GM19395 (cell line): ENCODE results near the gene PA2G4.
"Not testable (repeated sequence)": the region's sequence is repeated elsewhere in the genome, so short reads cannot be mapped to it uniquely, and the experiment has no call there.

Experiments
- ATAC-seq: cut with Tn5 transposase; IDR thresholded peaks from one replicate; pipeline ENCODE4 v1.9.1; 2021; ENCODE audit warnings: mild to moderate bottlenecking, moderate library complexity; ENCODE audit not compliant: unreplicated experiment

Gene PA2G4

DNA sequence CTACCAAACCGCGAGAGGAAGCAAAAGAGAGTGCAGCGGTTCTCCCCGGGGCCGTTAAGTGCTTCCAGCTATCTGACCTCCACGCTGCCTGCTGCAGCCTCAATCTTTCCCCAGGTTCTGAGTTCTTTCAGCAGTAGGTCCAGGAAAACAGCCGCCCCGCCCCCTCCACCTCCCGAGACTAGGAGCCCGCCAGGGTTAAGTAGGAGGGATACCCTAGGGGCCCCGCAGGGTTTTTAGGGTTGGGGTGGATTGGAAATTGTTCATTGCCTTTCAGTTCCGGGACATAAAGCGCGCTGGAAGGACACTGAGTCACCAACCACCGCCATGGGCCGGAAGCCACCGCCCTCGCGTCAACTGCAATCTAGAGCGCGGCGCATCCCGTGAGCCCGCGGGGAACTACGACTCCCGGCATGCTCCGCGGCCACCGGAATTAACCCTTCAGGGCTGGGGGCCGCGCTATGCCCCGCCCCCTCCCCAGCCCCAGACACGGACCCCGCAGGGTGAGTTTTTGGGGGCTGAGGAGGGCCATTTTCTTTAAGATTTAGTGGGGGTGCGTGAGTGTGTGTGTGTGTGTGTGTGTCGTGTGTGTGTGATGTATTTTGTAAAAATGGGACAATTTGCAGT lies 47.9 kb downstream of the PA2G4 start, which contains the start of gene MYL6B:
MYL6B (plus strand) TSS at position 456 of the 624 bp plus-strand sequence. CDS start 1,332 bp downstream, outside the sequence.
- ATAC-seq: peak; percentile 73

- ATAC-seq: no peak
These were observed 48.7 kb downstream of the PA2G4 start for GRCh38 chr12:56152756-56153677.

DNA sequence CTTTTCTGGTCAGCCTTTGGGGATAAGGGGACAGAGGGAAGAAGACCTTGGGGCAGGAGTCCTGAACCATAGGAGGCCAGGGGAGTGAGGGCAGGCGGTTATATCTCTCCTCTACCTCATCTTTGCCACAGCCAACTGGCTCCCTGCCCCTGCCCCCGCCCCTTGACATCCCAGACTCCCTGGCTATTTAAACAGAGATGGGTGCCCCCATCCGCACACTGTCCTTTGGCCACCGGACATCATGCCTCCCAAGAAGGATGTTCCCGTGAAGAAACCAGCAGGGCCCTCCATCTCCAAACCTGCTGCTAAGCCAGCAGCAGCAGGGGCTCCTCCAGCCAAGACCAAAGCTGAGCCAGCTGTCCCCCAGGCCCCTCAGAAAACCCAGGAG lies 49.3 kb downstream of the PA2G4 start:
- no peak for ATAC-seq

DNA sequence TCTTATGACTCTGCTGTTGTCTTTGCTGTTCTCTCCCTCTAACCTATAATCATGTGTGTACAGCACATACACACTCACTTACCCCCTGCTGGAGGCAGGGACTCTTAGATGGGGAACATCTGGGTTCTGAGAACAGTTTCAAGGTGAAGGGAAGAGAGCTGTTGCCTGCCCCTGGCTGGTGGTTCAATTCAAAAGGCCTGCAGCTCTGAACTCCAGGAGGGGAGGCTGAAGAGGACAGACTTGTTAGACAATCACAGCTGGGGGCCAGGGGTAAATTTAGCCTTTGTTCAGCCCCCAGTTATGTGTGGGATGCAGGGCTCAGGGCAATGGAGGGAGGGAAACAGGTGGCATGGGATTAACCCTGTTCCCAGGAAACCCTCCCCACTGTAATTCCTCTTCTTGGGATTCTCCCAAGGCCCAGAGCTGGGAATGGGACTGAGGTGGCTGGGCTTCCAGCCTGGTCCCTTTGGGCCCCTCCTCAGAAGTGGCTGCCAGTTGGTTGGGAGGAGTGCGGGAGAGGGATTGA lies 50.0 kb downstream of the PA2G4 start:
- no peak for ATAC-seq

- ATAC-seq: no peak
These were observed 50.5 kb downstream of the PA2G4 start for GRCh38 chr12:56154818-56155217.

DNA sequence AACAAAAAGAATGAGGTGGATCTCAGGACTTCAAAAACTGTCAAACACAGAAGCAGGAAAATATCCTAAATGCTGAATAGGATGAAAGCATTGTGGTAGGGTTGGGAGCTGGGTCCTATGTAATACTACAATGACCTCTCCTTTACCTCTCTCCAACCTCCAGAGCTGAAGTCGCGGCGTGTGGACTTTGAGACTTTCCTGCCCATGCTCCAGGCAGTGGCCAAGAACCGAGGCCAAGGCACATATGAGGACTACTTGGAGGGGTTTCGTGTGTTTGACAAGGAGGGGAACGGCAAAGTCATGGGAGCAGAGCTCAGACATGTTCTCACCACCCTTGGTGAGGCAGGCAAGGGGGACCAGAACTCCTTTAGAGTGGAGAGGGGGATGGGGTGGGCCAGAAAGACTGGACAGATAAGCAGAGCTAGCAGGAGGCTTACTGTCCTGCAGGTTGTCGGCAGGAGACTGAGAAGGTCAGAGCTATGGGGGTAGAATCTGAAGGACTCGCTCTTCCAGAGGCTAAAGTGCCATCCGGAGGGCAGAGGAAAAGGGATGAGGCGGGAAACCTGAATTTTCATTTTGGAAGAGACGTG lies 51.0 kb downstream of the PA2G4 start:
- no peak for ATAC-seq

GRCh38 chr12:56156464-56157200 lies 52.3 kb downstream of the PA2G4 start:
- ATAC-seq: not testable (repeated sequence)

DNA sequence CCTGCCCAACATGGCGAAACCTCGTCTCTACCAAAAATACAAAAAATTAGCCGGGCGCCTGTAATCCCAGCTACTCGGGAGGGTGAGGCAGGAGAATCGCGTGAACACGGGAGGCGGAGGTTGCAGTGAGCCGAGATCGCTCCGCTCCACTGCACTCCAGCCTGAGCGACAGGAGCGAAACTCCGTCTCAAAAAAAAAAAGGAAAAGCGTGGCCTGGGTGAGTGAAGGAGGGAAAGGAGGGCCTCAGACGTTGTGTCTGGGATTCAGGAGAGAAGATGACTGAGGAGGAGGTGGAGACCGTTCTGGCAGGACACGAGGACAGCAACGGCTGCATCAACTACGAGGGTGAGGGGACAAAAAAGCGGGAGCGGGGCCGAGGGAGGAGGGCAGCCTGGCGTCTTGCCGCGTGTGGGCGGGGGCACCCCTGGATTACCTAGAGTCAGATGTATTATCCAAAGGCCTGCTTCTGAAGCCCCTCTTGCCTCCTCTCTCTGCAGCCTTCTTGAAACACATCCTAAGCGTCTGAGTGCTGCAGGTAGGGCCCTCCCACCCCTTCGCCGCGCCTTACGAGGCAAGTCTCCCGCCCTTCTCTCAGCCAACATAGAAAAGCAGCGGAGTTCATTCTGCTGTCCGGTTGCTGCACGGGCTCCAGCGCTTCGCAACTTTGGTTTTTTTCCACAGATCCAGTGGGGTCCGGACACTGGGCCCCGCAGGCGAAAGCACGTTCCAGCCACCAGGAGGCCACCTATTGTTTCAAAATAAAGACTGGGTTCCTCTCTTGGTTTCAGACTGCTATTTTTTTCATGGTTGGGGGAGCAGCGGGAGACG lies 53.1 kb downstream of the PA2G4 start:
- peak; percentile 38 for ATAC-seq

- peak; percentile 83 for ATAC-seq
These were observed 53.9 kb downstream of the PA2G4 start, which contains the start of gene MYL6 for GRCh38 chr12:56158029-56158925. TSS of gene MYL6 (plus strand) at chr12:56158359. CDS start at chr12:56158402, 43 bp downstream.

DNA sequence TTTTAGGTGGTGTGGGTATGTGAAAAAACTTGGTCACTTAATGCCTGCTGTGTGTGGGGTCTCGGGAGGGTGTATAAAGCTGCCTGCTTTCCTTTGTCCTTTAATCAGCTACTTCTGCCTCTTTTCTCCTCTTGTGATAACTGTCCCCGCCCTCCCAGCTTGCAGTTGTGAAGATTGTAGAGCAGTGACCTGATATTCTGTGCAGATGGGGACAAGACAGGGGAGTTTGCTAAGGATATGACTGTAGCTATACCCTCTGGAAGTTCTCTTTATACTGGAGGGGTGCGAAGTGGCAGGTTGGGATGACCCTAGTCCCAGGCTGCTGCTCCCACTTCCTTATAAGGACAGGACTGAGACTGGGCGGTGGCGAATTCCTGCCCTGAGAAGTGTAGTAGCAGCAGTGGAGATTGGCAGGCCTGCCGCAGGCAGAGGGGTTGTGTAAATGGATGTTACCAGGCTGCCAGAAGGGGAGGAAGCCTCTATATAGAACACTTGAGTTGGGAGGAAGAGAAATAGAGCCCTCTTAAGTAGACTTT lies 54.6 kb downstream of the PA2G4 start:
- no peak for ATAC-seq

- no peak for ATAC-seq
These were observed 55.3 kb downstream of the PA2G4 start for GRCh38 chr12:56159482-56160192.

GRCh38 chr12:56160193-56160763 lies 55.9 kb downstream of the PA2G4 start:
- no peak for ATAC-seq

DNA sequence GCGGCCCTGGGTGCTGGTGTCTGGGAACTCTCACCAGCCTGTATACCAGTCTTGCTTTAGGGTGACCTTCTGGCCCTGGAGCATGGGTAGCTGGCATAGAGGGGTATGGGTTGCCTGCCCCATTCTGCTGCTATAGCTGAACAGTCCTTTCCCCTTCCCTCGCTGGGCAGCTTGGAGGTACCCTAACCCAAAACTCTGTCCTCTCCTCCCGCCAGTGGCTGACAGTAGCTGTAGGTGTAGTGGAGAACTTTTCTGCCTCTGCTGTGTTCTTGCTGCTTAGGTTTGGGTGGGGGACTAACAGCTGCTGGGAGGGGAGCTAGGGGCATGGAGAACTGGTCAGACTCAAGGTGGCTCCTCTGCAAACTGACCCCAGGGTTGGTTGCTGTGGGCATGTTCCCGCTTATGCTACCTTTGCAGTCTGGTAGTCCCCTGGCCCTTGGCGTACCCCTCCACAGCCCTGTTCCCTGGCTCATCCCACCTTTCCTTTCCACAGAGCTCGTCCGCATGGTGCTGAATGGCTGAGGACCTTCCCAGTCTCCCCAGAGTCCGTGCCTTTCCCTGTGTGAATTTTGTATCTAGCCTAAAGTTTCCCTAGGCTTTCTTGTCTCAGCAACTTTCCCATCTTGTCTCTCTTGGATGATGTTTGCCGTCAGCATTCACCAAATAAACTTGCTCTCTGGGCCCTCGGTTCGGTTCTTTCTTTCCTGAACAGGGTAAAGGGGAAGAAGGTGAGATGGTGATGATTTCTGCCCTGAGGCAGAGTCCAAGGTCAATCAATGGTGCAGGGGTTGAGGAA lies 56.7 kb downstream of the PA2G4 start:
- ATAC-seq: no peak

- ATAC-seq: no peak
These were observed 57.5 kb downstream of the PA2G4 start for GRCh38 chr12:56161690-56162351.

GRCh38 chr12:56162468-56163290 lies 58.3 kb downstream of the PA2G4 start:
- no peak for ATAC-seq
